ENCODE results near the gene MAOA. TPM values are rescaled to one million over a fixed set of nuclear protein-coding genes. Genes with fewer than 3 reads are reported as not detected.

MAOA gene
- total and polyA plus RNA-seq, 2 experiments from 2014 or later, result 0.09 TPM; not detected in 1

DNA sequence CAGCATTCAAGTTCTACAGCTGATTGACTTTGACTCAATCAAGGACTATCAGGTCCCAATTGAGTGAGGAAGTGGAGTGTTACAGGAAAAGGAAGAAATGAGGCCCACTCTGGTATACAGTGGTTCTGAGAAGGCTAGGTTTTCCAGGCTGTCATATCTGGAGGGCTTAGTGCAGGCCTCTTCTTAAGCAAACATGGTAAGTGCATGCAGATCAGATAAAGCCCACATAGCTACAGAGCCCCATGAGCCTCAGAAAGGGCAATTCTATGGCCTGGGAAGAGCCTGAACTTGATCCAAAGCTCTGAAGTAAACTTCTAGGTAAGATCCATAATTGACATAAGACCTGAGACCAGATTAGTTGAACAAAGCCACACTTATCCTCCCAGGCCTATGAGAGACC, 29.0 kb upstream of the MAOA start:
- no peaks in the 10 kb centered on the region for H3K9me3 ChIP-seq (ENCODE audit: low read depth)
- H4K20me1 ChIP-seq (ENCODE audit: insufficient read depth), result no peaks in the 10 kb centered on the region
- no peaks in the 10 kb centered on the region for H3K36me3 ChIP-seq (ENCODE audit: low read depth)
- H3K79me2 ChIP-seq (ENCODE audit: insufficient read depth), result no peaks in the 10 kb centered on the region
- DNase-seq, result no peak
- H3K27me3 ChIP-seq (replicated peaks; ENCODE audit: insufficient read depth), result no peaks in the 10 kb centered on the region
- in situ Hi-C loops (cut with MboI), result no loop called here
- H2AFZ ChIP-seq, result no peak overlapping the region
- no peaks in the 10 kb centered on the region for H3K4me1 ChIP-seq (ENCODE audit: insufficient read depth)
- H3K9me2 ChIP-seq (ENCODE audit: insufficient read depth), result no peaks in the 10 kb centered on the region
- H3K4me3 ChIP-seq, result no peak overlapping the region
- H3F3A ChIP-seq (ENCODE audit: insufficient read depth), result no peaks in the 10 kb centered on the region
- no peak overlapping the region for H3K4me2 ChIP-seq (ENCODE audit: unreplicated experiment)
- no peak for TF ChIP-seq EZH2 (IDR thresholded peaks at IDR 0.05; ENCODE audit: insufficient read depth, poor library complexity, severe bottlenecking)
- no peak for TF ChIP-seq EZH2phosphoT487 (IDR thresholded peaks at IDR 0.05; ENCODE audit: insufficient read depth, low read depth)
- H3K27ac ChIP-seq, result no peak overlapping the region
- H3K9ac ChIP-seq, result no peak overlapping the region

DNA sequence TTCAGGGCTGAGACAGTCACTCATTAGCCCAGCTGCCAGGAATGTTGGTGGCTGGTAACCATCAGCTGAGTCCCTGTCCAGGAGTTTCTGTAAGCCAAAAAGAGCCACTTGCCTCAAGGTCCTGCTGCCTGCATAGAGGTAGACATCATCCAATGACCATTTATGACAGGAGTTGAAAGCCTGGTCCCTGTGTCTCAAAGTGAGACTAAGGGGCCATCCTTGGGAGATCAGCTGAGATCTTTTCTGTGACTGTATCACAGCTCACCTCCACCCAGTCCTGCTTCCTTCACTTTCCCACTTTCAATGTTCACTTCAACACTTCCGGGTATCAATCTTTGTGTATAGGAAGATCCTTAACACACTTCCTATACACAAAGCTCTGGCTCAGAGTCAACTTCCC, 28.4 kb upstream of the MAOA start:
- no peaks in the 10 kb centered on the region for H3K79me2 ChIP-seq (ENCODE audit: insufficient read depth)
- no peak overlapping the region for H3K4me3 ChIP-seq
- no peaks in the 10 kb centered on the region for H3K9me3 ChIP-seq (ENCODE audit: low read depth)
- no peak overlapping the region for H3K4me2 ChIP-seq (ENCODE audit: unreplicated experiment)
- no peaks in the 10 kb centered on the region for H3K4me1 ChIP-seq (ENCODE audit: insufficient read depth)
- 74 to 76% methylated on average over 1 of the region's 1 CpG for WGBS, 2 experiments (ENCODE audit: low coverage in 1 of 2, low lambda C conversion rate in 2 of 2, missing lambda C conversion rate in 2 of 2)
- no peaks in the 10 kb centered on the region for H4K20me1 ChIP-seq (ENCODE audit: insufficient read depth)
- no peaks in the 10 kb centered on the region for H3F3A ChIP-seq (ENCODE audit: insufficient read depth)
- in situ Hi-C loops (cut with MboI), result no loop called here
- no peaks in the 10 kb centered on the region for H3K36me3 ChIP-seq (ENCODE audit: low read depth)
- H3K27ac ChIP-seq, result no peak overlapping the region
- DNase-seq, result no peak
- H2AFZ ChIP-seq, result no peak overlapping the region
- TF ChIP-seq EZH2phosphoT487 (IDR thresholded peaks at IDR 0.05; ENCODE audit: insufficient read depth, low read depth) (no peak), EZH2 (IDR thresholded peaks at IDR 0.05; ENCODE audit: insufficient read depth, poor library complexity, severe bottlenecking) (no peak)
- H3K27me3 ChIP-seq (replicated peaks; ENCODE audit: insufficient read depth), result no peaks in the 10 kb centered on the region
- no peaks in the 10 kb centered on the region for H3K9me2 ChIP-seq (ENCODE audit: insufficient read depth)
- no peak overlapping the region for H3K9ac ChIP-seq

DNA sequence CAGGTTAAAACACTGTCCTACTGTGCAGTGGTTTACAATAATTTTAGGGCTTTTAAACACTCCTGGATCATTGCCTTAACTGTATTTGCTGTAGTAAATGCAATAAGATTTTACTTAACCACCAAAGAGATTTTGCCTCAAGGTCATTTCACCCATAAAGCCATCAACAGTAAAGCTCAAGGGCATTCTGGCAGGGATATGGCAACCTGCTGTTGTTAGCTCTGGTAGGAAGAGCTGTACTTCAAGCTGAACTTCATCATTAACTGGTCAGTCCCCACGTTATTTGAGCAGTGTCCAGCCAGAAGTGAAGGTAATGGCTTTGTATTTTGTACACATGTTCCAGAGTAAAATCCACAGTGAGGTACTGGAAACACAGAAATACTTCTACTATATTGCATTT, 26.9 kb upstream of the MAOA start:
- Histone ChIP-seq H3K9me2 (ENCODE audit: insufficient read depth) (no peaks in the 10 kb centered on the region), H3K4me2 (ENCODE audit: unreplicated experiment) (no peak overlapping the region), H3K36me3 (ENCODE audit: low read depth) (no peaks in the 10 kb centered on the region), H2AFZ (no peak overlapping the region), H3K4me3 (no peak overlapping the region), H3K9ac (no peak overlapping the region), H3K27ac (no peak overlapping the region), H3K9me3 (ENCODE audit: low read depth) (no peaks in the 10 kb centered on the region), H3K79me2 (ENCODE audit: insufficient read depth) (no peaks in the 10 kb centered on the region), H3F3A (ENCODE audit: insufficient read depth) (no peaks in the 10 kb centered on the region), H4K20me1 (ENCODE audit: insufficient read depth) (no peaks in the 10 kb centered on the region), H3K4me1 (ENCODE audit: insufficient read depth) (no peaks in the 10 kb centered on the region), H3K27me3 (replicated peaks; ENCODE audit: insufficient read depth) (no peaks in the 10 kb centered on the region)
- TF ChIP-seq EZH2phosphoT487 (IDR thresholded peaks at IDR 0.05; ENCODE audit: insufficient read depth, low read depth), result no peak
- no peak for TF ChIP-seq EZH2 (IDR thresholded peaks at IDR 0.05; ENCODE audit: insufficient read depth, poor library complexity, severe bottlenecking)
- no peak for DNase-seq
- 0 to 17% methylated on average over 1 of the region's 1 CpG for WGBS, 2 experiments (ENCODE audit: low coverage in 1 of 2, low lambda C conversion rate in 2 of 2, missing lambda C conversion rate in 2 of 2)
- in situ Hi-C loops (cut with MboI), result no loop called here

DNA sequence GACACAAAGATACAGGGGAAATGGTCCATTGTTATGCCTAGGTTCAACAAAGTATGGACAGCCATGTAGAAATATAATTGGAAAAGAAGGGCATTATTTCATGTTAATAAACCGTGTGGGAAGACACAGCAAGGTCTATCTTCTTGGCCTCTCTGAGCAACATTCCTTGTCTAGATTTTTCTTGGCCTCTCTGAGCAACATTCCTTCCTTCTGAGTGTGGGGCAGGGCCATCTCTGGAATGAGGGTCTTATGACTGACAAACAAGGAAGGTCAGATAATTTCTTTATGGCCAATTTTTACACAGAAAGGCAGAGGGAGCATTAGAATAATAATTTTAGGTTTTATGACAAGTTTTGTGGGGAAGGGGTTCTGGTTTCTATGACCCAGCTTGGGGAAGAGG, 24.3 kb upstream of the MAOA start:
- Histone ChIP-seq H3K9ac (no peak overlapping the region), H3K79me2 (ENCODE audit: insufficient read depth) (no peaks in the 10 kb centered on the region), H3K4me3 (no peak overlapping the region), H3K27ac (no peak overlapping the region), H3K36me3 (ENCODE audit: low read depth) (no peaks in the 10 kb centered on the region), H3F3A (ENCODE audit: insufficient read depth) (no peaks in the 10 kb centered on the region), H4K20me1 (ENCODE audit: insufficient read depth) (no peaks in the 10 kb centered on the region), H3K27me3 (replicated peaks; ENCODE audit: insufficient read depth) (no peaks in the 10 kb centered on the region), H3K9me3 (ENCODE audit: low read depth) (no peaks in the 10 kb centered on the region), H3K4me2 (ENCODE audit: unreplicated experiment) (no peak overlapping the region), H3K9me2 (ENCODE audit: insufficient read depth) (no peaks in the 10 kb centered on the region), H2AFZ (no peak overlapping the region), H3K4me1 (ENCODE audit: insufficient read depth) (no peaks in the 10 kb centered on the region)
- in situ Hi-C loops (cut with MboI), result no loop called here
- 55 to 71% methylated on average over 1 of the region's 1 CpG for WGBS, 2 experiments (ENCODE audit: low coverage in 1 of 2, low lambda C conversion rate in 2 of 2, missing lambda C conversion rate in 2 of 2)
- TF ChIP-seq EZH2phosphoT487 (IDR thresholded peaks at IDR 0.05; ENCODE audit: insufficient read depth, low read depth), result no peak
- TF ChIP-seq EZH2 (IDR thresholded peaks at IDR 0.05; ENCODE audit: insufficient read depth, poor library complexity, severe bottlenecking), result no peak
- DNase-seq, result no peak

DNA sequence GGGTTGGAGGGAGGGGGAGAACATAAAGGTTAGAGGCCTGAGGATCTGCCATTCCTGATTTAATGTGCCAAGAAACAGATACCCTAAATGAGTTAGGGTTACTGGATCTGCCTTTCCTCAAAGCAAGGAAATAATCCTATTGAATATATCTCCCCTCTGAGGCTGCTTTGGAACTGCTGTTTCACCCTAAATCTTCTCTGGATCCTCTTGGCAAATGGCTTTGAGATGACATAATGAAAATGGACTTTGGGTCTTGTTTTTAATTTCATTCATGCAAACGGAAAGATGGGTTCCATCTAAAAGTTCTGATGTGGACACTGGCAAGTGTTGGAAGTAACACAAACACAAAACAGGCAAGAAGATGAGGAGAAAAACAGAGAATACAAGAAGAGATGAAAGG, 23.0 kb upstream of the MAOA start:
- no peaks in the 10 kb centered on the region for H3K27me3 ChIP-seq (replicated peaks; ENCODE audit: insufficient read depth)
- no peak overlapping the region for H3K4me2 ChIP-seq (ENCODE audit: unreplicated experiment)
- no peak overlapping the region for H3K27ac ChIP-seq
- no peaks in the 10 kb centered on the region for H3K36me3 ChIP-seq (ENCODE audit: low read depth)
- H3K4me3 ChIP-seq, result no peak overlapping the region
- no peak overlapping the region for H2AFZ ChIP-seq
- no peaks in the 10 kb centered on the region for H3F3A ChIP-seq (ENCODE audit: insufficient read depth)
- H3K9me2 ChIP-seq (ENCODE audit: insufficient read depth), result no peaks in the 10 kb centered on the region
- H3K4me1 ChIP-seq (ENCODE audit: insufficient read depth), result no peaks in the 10 kb centered on the region
- no peak for DNase-seq
- no peaks in the 10 kb centered on the region for H3K9me3 ChIP-seq (ENCODE audit: low read depth)
- no peak overlapping the region for H3K9ac ChIP-seq
- TF ChIP-seq EZH2phosphoT487 (IDR thresholded peaks at IDR 0.05; ENCODE audit: insufficient read depth, low read depth) (no peak), EZH2 (IDR thresholded peaks at IDR 0.05; ENCODE audit: insufficient read depth, poor library complexity, severe bottlenecking) (no peak)
- H3K79me2 ChIP-seq (ENCODE audit: insufficient read depth), result no peaks in the 10 kb centered on the region
- no peaks in the 10 kb centered on the region for H4K20me1 ChIP-seq (ENCODE audit: insufficient read depth)
- WGBS, 2 experiments (ENCODE audit: low coverage in 1 of 2, low lambda C conversion rate in 2 of 2, missing lambda C conversion rate in 2 of 2), result 55 to 60% methylated on average over 1 of the region's 1 CpG
- in situ Hi-C loops (cut with MboI), result no loop called here
